ENCODE results near the gene CAMTA1.

DNA sequence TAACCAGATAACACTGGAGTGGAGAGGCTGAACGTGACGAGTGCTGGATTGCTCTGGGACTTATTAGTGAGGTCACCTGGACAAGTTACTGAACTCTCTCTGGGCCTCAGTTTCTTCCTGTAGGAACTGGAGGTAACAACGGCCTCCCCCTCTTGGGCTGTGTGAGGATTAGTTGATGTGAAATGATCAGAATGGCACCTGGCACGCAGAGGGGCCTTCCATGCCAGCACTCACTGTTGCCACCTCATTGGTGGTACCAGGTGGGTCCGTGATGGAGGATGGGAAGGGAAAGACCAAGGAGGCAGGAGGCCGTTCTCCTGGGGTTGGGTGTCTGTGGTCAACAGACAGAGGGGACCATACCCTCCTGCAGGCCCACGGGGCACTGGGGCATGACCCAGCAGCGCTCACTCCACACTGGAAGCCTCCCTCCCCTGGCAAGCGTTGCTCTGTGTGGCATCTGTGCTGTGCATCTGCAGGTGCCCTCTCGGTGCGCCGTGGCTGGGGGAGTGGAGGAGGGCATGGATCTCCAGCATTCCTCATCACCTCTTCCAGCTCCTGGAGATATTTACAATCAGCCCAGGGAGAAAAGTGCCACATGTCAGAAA is 636.3 kb downstream of the CAMTA1 start:
- TF ChIP-seq, protein P1, sequence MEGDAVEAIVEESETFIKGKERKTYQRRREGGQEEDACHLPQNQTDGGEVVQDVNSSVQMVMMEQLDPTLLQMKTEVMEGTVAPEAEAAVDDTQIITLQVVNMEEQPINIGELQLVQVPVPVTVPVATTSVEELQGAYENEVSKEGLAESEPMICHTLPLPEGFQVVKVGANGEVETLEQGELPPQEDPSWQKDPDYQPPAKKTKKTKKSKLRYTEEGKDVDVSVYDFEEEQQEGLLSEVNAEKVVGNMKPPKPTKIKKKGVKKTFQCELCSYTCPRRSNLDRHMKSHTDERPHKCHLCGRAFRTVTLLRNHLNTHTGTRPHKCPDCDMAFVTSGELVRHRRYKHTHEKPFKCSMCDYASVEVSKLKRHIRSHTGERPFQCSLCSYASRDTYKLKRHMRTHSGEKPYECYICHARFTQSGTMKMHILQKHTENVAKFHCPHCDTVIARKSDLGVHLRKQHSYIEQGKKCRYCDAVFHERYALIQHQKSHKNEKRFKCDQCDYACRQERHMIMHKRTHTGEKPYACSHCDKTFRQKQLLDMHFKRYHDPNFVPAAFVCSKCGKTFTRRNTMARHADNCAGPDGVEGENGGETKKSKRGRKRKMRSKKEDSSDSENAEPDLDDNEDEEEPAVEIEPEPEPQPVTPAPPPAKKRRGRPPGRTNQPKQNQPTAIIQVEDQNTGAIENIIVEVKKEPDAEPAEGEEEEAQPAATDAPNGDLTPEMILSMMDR (IDR thresholded peaks at IDR 0.05; ENCODE audit: low read depth, low read length, missing input control): no peak
- TF ChIP-seq, protein P2, sequence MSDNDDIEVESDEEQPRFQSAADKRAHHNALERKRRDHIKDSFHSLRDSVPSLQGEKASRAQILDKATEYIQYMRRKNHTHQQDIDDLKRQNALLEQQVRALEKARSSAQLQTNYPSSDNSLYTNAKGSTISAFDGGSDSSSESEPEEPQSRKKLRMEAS (IDR thresholded peaks at IDR 0.05): no peak
- TF ChIP-seq YY1 (IDR thresholded peaks at IDR 0.05): no peak
- no peak for TF ChIP-seq RAD21 (IDR thresholded peaks at IDR 0.05)
- no peak for TF ChIP-seq REST (IDR thresholded peaks at IDR 0.05)
- TF ChIP-seq HNF4G (IDR thresholded peaks at IDR 0.05): no peak

All from liver (tissue), 3 donors.